H7 (cell line): ENCODE results near the gene SNX18. TPM values are rescaled to one million over a fixed set of nuclear protein-coding genes. Genes with fewer than 3 reads are reported as not detected.

Experiments used
- DNase-seq: peaks from one replicate; pipeline ENCODE4 v3.0.0; 2012
- H3K27me3 ChIP-seq: 2 replicates; pipeline ENCODE4 v1.6.0; 2011; ENCODE audit warnings: mild to moderate bottlenecking, low read length; ENCODE audit not compliant: control insufficient read depth, insufficient read depth
- H3K36me3 ChIP-seq: replicated peaks from 2 replicates; pipeline ENCODE4 v1.5.1; 2011; ENCODE audit warnings: low read length; ENCODE audit not compliant: control insufficient read depth, insufficient read depth
- H3K4me3 ChIP-seq: 2 replicates; pipeline ENCODE4 v1.5.1; 2011; ENCODE audit warnings: low read depth, mild to moderate bottlenecking, control low read depth, low read length, moderate library complexity; ENCODE audit not compliant: insufficient read depth
- total RNA-seq: library from RNA; depleted of rRNA; stranded (reverse); fragments of >200 nt; shearing (Covaris generic); gene quantifications from 2 replicates; pipeline ENCODE4 v1.2.3, GENCODE V29; 2014

Gene SNX18
- total RNA-seq, 1 experiment from 2014 or later: 26.2 TPM

DNA sequence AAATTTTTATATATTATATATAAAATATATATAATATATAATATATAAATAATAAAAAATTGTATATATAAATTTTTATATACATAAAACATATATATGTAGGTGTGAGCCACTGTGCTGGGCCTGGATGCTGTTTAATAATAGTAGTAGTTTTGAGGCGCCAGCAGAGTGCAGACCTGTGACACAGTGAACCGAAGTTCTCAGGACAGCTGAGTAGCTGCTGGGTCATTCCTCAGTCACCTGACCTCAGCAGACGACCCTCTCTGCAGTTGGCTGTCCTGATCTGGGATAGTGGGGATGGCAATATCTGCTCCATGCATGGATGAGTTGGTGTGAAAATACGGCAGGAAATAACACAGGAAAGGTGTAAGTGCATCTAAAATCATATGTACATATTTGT is 3.3 kb upstream of the SNX18 start:
- Histone ChIP-seq H3K4me3 (no peak overlapping the region), H3K36me3 (no peaks in the 10 kb centered on the region), H3K27me3 (peaks cover 10% of the 10 kb centered on the region)
- DNase-seq: no peak

DNA sequence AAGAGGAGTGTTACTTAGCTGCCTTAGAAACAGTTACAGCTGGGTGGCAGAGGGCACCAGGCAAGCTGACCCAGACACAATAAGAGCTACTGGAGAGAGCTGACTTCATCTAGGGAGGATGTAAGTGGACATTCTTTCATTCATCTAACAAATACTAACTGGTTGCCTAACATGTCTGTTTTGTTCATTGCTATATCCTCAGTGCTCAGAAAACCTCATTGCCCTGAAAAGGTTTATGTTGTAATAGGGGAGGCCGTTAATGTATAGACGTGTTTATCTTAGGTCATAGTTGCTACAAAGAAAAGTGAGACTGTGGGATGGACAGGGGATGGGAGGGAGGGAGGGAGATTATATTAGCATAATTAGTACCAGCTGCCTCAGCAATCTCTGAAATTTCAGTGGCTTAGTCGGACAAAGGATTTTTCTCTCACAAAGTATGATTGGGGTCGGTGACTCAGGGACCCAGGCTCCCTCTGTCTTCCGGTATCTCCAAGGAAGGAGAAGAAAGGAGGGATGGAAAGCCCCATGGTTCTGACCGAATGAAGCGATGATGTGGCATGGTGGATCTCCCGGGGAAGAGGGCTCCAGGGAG is 2.6 kb upstream of the SNX18 start:
- DNase-seq: no peak
- H3K4me3 ChIP-seq: no peak overlapping the region
- peaks cover 10% of the 10 kb centered on the region for H3K27me3 ChIP-seq
- H3K36me3 ChIP-seq: no peaks in the 10 kb centered on the region

DNA sequence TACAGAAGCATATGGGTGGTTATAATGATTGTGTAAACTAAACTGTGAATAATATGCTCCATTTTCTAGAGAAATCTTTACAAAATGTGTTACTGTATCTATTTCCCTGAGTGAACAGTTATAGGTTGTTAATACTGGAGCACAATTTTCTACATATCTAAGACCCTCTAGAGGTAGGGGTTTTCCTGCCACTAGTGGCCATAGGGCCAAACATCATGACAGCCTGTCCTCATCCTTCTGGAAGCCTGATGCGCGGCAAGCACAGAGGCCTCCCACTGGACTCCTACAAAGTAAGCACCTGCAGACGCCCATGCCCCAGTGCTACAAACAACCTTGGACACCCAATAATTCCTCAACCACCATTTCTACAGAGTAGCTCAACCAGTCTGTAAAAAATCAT is 1.9 kb upstream of the SNX18 start:
- Histone ChIP-seq H3K4me3 (no peak overlapping the region), H3K36me3 (no peaks in the 10 kb centered on the region), H3K27me3 (peaks cover 10% of the 10 kb centered on the region)
- DNase-seq: no peak

DNA sequence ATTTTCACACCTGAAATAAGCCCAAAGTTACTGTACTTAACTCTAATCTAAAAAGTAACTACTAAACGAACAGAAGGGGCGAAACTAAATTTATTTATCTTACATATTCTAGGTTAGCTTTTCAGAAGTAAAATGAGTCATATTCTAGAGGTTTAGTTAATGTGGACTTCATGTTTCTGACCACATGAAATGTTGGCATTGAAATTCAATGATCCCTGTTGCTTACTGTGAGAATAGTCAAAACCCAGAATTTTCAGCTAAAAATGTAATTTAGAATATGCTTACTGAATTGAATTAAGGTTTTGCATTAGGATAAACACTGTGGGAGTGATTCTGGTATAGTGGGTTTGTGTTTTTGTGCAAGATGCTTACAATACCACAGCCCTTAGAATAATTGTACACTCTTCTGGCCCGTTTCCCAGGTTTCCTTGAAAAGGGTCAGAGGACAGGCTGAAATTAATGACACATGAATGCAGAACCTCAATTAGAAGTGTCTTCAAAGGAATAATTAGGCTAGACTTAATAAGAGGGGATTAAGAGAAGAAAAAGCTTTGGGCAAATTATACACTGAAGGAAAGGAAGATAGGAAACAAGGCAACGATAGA is 1.4 kb upstream of the SNX18 start:
- H3K36me3 ChIP-seq: no peaks in the 10 kb centered on the region
- no peak for DNase-seq
- peaks cover 10% of the 10 kb centered on the region for H3K27me3 ChIP-seq
- H3K4me3 ChIP-seq: no peak overlapping the region

DNA sequence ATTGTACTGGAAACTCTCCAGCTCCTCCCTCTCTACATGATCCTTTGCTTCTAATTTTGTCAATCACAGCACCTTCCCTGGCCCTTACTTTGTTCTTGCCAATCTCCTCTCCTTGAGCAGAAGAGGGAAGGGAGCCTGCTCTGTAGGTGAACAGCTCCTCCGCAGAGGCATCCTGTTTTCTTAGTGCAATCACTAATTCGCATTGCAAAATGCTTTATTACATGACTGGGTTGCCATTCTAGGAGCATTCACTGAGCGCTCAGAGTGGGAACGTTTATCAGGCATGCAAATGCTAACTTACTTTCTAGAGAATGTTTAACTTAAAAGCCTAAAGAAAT is 416 bp upstream of the SNX18 start:
- H3K4me3 ChIP-seq: peak overlapping the region; percentile 33

DNA sequence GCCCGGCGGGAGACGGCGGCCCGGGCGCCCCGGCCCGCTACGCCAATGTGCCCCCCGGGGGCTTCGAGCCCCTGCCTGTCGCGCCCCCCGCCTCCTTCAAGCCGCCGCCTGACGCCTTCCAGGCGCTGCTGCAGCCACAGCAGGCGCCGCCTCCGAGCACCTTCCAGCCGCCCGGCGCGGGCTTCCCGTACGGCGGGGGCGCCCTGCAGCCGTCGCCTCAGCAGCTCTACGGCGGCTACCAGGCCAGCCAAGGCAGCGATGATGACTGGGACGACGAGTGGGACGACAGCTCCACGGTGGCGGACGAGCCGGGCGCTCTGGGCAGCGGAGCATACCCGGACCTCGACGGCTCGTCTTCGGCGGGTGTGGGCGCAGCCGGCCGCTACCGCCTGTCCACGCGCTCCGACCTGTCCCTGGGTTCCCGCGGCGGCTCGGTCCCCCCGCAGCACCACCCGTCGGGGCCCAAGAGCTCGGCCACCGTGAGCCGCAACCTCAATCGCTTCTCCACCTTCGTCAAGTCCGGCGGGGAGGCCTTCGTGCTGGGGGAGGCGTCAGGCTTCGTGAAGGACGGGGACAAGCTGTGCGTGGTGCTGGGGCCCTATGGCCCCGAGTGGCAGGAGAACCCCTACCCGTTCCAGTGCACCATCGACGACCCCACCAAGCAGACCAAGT is 723 bp downstream of the SNX18 start:
- Histone ChIP-seq H3K36me3 (no peaks in the 10 kb centered on the region; the same call in 1 of the 2 replicates), H3K27me3 (peaks cover 10% of the 10 kb centered on the region), H3K4me3 (peak overlapping the region; percentile 92)
- DNase-seq: peak; percentile 72

More for the DNA sequence above, 416 bp upstream of the SNX18 start:
- H3K27me3 ChIP-seq: peaks cover 10% of the 10 kb centered on the region
- no peaks in the 10 kb centered on the region; the same call in 1 of the 2 replicates for H3K36me3 ChIP-seq
- DNase-seq: peak; percentile 40

DNA sequence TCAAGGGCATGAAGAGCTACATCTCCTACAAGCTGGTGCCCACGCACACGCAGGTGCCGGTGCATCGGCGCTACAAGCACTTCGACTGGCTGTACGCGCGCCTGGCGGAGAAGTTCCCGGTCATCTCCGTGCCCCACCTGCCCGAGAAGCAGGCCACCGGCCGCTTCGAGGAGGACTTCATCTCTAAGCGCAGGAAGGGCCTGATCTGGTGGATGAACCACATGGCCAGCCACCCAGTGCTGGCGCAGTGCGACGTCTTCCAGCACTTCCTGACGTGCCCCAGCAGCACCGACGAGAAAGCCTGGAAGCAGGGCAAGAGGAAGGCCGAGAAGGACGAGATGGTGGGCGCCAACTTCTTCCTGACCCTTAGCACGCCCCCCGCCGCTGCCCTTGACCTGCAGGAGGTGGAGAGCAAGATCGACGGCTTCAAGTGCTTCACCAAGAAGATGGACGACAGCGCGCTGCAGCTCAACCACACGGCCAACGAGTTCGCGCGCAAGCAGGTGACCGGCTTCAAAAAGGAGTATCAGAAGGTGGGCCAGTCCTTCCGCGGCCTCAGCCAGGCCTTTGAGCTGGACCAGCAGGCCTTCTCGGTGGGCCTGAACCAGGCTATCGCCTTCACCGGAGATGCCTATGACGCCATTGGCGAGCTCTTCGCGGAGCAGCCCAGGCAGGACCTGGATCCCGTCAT is 1.4 kb downstream of the SNX18 start:
- H3K36me3 ChIP-seq: no peaks in the 10 kb centered on the region; the same call in 1 of the 2 replicates
- no peak for DNase-seq
- peaks cover 10% of the 10 kb centered on the region for H3K27me3 ChIP-seq
- H3K4me3 ChIP-seq: peak overlapping the region; percentile 92

DNA sequence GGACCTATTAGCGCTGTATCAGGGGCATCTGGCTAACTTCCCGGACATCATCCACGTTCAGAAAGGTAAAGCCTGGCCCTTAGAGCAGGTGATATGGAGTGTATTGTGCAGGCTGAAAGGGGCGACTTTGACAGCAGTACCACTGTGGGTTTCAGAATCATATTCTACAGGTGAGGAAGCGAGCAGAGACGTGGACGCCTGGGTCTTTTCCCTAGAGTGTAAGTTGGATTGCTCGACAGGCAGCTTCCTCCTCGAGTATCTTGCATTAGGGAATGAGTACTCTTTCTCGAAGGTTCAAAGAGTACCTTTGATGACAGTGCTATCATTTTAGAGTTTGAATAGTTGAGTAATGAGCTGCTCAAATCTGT is 1.9 kb downstream of the SNX18 start:
- Histone ChIP-seq H3K27me3 (peaks cover 10% of the 10 kb centered on the region), H3K36me3 (no peaks in the 10 kb centered on the region; the same call in 1 of the 2 replicates), H3K4me3 (no peak overlapping the region)
- DNase-seq: no peak

DNA sequence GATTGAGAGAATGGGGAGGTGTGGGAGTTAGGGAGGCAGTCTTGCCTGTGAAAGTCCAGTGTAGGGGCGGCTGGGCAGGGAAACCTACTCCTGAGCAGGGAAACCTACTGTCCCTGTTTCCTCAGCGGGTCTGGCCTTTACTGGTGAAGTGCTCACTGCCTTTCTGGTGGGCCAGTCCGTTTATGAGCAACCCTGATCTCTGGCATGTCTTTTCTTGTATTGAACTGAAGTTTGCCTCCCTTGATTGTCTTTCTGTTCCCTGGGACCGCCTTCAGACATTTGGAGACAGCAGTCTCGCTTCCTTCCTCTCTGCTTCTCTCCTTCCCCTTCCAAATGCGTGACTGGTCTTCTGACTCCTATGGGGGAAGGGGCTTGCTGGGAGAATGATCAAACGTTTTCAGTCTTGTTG is 2.9 kb downstream of the SNX18 start:
- H3K27me3 ChIP-seq: peaks cover 10% of the 10 kb centered on the region
- no peaks in the 10 kb centered on the region; the same call in 1 of the 2 replicates for H3K36me3 ChIP-seq
- peak overlapping the region; percentile 43 for H3K4me3 ChIP-seq
- no peak for DNase-seq

DNA sequence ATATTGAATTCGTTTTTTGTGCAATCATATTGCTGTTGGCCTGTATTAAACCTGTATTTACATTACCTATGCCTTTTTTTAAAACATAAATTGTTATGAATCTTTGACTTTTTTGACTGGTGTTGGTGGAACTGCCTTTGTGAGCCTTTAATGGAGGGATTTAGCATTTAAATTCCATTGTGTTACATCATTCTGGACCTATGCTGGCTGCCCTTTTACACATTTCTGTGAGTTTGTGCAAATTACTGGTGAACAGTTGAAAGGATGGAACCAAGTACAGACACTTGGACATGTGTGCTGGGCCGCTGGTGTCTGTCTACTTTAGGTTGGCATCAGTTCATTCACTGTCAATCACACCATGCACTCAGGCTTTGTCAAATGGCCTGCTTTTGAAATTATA is 3.4 kb downstream of the SNX18 start:
- no peak for DNase-seq
- Histone ChIP-seq H3K4me3 (peak overlapping the region; percentile 43), H3K27me3 (peaks cover 10% of the 10 kb centered on the region), H3K36me3 (no peaks in the 10 kb centered on the region; the same call in 1 of the 2 replicates)

DNA sequence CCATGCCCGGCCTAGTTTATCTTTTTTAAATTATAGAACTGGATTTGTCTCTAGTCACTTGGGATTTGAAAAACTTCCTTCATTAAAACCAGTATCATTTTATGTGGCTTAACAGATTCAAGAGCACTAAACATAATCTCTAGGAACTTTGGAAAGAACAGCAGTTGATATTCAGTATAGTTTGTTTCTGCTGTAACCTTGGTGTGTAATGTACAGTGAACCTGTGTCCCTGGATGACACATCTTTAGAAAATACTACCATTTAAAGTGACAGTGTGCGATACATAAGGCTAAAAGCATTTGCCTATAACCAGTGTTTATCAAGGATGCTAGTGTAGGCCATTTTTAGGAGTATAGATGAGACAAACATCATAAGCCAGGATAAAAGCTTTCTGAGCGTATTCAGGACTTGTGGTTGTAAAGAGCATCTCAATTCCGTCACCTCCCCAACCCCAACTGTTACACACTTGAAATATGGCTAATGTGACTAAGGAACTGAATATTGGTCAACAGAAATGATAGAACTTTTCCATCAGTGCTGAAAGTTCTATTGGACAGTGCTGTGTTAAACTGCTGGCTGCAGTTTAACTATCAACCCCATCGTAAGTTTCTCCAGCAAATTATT is 4.4 kb downstream of the SNX18 start:
- Histone ChIP-seq H3K27me3 (peaks cover 10% of the 10 kb centered on the region), H3K36me3 (no peaks in the 10 kb centered on the region; the same call in 1 of the 2 replicates), H3K4me3 (no peak overlapping the region)
- no peak for DNase-seq

DNA sequence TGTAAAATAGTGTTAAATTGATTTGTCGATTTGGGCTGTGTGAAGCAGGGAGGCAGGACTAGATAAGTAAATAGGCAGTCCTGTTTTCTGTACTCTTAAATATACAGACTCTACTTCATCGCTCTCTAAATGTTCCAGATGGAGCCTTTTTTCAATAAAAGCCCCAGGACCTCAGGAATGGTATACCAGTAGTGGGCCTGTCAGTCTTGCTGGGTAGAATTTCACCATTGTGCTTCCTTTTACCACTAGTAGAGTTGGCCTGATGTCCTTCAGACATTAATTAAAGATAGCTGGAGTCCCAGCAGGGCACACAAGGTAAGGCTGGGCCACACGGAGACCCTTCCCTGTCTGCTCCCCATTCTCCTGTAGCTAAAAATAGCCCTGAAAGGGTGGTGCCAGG is 6.0 kb downstream of the SNX18 start:
- no peak overlapping the region for H3K4me3 ChIP-seq

DNA sequence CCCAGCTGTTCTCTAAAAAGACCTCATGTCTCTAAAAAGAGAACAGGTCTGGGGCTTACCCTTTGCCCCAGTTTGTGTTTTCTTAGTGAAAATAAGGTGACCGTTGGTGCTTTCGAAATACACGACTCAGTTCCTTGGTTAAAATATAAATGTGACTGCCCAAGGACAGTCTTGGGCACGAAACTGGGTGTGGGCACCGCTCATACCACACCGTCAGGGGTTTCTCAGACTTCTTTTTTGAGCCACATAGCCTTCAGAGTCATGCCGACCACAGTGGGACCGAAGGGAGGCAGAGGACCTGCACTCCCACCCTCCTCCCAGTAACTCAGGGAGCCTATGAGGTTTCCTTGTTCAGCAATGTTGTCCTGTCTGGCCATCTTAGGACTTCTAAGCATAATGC is 6.5 kb downstream of the SNX18 start:
- no peak overlapping the region for H3K4me3 ChIP-seq
- no peak for DNase-seq
- H3K36me3 ChIP-seq: no peaks in the 10 kb centered on the region; the same call in 1 of the 2 replicates
- H3K27me3 ChIP-seq: peaks cover 1% of the 10 kb centered on the region; the same call in 1 of the 2 replicates

More for the DNA sequence above, 6.0 kb downstream of the SNX18 start:
- DNase-seq: no peak
- Histone ChIP-seq H3K36me3 (no peaks in the 10 kb centered on the region; the same call in 1 of the 2 replicates), H3K27me3 (peaks cover 7% of the 10 kb centered on the region)

DNA sequence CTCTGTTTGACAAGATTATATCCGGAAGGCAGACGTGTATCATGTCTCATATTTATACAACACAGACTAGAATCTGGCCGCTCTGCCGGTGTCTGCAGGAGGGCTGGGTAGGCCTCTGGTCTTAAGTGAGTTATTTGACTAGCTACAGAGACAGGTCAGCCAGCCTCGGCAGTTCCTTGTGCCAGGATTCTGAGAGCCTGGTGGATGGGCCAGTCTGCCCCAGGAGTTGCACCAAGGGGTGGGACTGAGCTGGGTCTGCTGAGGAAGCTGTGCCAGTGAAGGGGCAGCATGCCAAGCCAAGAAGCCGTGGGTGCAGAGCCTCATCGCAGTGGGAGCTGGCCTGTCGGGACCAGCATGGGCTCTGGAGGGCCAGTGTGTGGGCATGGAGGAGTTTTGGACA is 7.1 kb downstream of the SNX18 start:
- Histone ChIP-seq H3K27me3 (no peaks in the 10 kb centered on the region), H3K36me3 (no peaks in the 10 kb centered on the region; the same call in 1 of the 2 replicates), H3K4me3 (no peak overlapping the region)
- DNase-seq: no peak
